NCI-H2171 (cell line): ENCODE measurements around the gene RC3H2.

ENCODE experiments used
- DNase-seq: peaks from one replicate; lab custom pipeline; 2025; lab: John Stamatoyannopoulos, UW

The RC3H2 gene

DNA sequence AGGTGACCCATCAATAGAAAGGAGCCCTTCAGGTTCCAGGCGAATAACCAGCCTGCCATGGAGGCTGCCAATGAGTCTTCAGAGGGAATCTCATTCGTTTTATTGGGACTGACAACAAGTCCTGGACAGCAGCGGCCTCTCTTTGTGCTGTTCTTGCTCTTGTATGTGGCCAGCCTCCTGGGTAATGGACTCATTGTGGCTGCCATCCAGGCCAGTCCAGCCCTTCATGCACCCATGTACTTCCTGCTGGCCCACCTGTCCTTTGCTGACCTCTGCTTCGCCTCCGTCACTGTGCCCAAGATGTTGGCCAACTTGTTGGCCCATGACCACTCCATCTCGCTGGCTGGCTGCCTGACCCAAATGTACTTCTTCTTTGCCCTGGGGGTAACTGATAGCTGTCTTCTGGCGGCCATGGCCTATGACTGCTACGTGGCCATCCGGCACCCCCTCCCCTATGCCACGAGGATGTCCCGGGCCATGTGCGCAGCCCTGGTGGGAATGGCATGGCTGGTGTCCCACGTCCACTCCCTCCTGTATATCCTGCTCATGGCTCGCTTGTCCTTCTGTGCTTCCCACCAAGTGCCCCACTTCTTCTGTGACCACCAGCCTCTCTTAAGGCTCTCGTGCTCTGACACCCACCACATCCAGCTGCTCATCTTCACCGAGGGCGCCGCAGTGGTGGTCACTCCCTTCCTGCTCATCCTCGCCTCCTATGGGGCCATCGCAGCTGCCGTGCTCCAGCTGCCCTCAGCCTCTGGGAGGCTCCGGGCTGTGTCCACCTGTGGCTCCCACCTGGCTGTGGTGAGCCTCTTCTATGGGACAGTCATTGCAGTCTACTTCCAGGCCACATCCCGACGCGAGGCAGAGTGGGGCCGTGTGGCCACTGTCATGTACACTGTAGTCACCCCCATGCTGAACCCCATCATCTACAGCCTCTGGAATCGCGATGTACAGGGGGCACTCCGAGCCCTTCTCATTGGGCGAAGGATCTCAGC lies 104.8 kb downstream of the RC3H2 start, which contains the start of gene OR1K1:
Gene OR1K1 (plus strand): TSS at position 58 of the 995 bp plus-strand sequence. CDS start 0 bp downstream, at position 58.
- no peak for DNase-seq

DNA sequence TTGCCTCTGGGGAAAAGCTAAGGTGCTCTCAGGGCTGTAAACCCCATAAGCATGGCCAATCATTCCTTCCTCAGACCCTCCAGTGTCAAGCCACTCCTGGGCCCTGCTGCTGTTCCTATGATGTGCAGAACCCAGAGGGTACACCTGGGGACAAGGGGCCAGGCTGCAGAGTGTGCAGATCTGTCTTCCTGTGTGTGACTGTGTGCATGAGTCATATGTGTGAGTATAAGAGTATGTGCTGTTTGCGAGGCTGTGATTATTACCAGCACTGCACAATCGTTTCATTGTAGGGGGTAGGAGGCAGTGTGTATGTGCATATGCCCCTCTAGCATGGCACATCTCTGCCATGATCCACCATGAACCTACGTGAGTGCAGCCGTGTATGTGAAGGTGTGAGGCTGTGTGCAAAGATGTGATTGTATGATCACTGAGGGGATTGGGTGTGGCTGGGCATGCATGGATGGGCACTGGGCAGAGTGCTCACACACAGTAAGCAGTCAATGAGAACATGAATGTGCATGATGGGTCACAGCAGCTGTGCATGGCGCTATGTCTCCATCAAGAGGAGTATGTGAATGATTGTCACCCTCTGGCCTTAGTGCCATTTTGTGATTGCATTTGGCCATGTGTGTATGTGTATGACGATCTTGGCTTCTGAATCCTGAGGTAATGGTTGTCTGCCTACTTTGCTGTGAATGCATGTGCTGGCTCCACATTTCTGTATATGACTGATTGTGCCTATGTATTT lies 107.7 kb downstream of the RC3H2 start:
- DNase-seq, result no peak
